OCI-LY1 (cell line): ENCODE results near the gene CNTNAP5.

Source experiments
- EZH2 ChIP-seq: fragments of 200-600 bp; sonication (generic), shearing (Covaris generic); IDR thresholded peaks from 2 replicates; pipeline ENCODE4 v1.8.0; 2017; ENCODE audit warnings: borderline replicate concordance, mixed run types, mild to moderate bottlenecking, antibody characterized with exemption, low read length, moderate library complexity, mixed read lengths
- TF ChIP-seq, protein P1 (sequence below): fragments of 200-600 bp; sonication (generic), shearing (Covaris generic); IDR thresholded peaks from 2 replicates; pipeline ENCODE4 v1.5.1; 2017; ENCODE audit warnings: mild to moderate bottlenecking, antibody characterized with exemption, low read length, moderate library complexity, mixed read lengths

DNA sequence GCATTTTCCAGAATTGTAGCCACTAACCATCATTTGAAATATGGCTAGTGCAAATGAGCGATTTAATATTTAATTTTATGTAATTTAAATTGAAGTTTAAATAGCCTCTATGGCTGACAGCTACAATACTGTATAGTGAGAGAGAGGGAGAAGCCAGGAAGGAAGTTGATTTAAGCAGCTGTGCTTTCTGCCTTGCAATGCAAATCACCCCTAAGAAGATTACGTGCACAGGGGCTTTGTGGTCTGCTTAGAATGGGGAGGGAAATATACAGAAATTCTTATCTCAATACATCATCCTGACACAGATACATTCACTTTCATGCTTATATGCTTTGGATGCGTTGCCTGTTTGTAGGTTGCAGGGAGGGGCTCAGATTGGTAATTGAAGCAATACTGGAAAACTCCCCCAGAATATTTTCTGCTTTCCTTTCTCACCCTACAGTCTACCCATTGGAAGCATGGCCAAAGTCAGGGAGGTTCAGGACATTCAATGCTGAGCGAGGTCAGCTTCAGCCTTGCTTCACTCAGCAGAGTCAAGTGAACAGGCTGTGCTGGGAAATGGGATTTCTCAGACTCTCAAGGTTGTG, 674.0 kb downstream of the CNTNAP5 start:
- no peak for TF ChIP-seq EZH2
- TF ChIP-seq, protein P1, sequence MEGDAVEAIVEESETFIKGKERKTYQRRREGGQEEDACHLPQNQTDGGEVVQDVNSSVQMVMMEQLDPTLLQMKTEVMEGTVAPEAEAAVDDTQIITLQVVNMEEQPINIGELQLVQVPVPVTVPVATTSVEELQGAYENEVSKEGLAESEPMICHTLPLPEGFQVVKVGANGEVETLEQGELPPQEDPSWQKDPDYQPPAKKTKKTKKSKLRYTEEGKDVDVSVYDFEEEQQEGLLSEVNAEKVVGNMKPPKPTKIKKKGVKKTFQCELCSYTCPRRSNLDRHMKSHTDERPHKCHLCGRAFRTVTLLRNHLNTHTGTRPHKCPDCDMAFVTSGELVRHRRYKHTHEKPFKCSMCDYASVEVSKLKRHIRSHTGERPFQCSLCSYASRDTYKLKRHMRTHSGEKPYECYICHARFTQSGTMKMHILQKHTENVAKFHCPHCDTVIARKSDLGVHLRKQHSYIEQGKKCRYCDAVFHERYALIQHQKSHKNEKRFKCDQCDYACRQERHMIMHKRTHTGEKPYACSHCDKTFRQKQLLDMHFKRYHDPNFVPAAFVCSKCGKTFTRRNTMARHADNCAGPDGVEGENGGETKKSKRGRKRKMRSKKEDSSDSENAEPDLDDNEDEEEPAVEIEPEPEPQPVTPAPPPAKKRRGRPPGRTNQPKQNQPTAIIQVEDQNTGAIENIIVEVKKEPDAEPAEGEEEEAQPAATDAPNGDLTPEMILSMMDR: no peak
